ENCODE data around the gene ETF1.

DNA sequence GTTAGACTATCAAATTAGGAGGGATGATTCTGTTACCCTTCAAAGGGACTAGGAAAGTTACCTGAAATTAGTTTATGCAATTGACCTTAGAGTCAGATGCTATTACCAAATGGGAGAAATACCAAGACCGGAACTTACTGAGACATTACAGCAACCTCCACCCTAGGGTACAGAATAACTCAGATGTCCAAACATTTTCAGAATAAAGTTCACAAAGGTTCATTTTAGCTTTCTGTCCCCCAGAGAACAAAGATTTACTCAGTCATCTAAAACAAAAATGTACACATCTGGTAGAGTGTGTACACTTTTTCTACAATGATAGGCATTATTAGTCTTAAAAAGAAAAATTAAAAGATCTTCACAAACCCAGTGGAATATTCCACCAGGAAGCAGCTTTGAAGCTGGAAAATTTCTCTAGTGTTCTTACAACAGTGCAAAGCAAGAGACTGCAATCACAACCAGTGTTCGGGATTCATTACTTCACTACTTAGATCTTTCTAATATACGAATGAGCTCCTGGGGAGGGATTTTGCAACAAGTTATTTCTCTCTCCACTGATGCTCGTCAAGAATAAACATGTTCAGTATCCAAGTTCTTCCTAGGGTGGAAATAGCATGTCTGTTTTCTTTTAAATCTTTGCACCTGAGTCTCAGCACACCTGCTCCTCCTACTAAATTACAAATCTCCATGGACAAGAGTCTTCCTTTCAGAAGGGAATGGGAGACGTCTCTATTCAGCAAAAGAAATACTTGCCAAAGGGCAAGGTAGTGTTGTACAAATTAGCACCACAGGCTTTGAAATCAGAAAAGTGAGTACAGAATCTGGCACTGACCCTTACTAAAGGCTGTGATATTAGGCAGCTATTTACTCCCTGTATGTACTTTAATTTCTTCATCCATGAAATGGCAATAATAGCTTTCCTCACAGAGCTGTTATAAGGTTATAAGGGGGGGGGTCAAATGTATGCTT is 8.8 kb downstream of the ETF1 start:
- TF ChIP-seq, protein P1, sequence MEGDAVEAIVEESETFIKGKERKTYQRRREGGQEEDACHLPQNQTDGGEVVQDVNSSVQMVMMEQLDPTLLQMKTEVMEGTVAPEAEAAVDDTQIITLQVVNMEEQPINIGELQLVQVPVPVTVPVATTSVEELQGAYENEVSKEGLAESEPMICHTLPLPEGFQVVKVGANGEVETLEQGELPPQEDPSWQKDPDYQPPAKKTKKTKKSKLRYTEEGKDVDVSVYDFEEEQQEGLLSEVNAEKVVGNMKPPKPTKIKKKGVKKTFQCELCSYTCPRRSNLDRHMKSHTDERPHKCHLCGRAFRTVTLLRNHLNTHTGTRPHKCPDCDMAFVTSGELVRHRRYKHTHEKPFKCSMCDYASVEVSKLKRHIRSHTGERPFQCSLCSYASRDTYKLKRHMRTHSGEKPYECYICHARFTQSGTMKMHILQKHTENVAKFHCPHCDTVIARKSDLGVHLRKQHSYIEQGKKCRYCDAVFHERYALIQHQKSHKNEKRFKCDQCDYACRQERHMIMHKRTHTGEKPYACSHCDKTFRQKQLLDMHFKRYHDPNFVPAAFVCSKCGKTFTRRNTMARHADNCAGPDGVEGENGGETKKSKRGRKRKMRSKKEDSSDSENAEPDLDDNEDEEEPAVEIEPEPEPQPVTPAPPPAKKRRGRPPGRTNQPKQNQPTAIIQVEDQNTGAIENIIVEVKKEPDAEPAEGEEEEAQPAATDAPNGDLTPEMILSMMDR (IDR thresholded peaks at IDR 0.05): no peak
- no peak for TF ChIP-seq POLR2A (IDR thresholded peaks at IDR 0.05)
